ENCODE results near the gene CNDP1.
A peak's percentile ranks its signal among the peaks of the same experiment; 100 is the strongest.

The CNDP1 gene

GRCh38 chr18:74570266-74570665 lies 36.0 kb downstream of the CNDP1 start:
- Mint-ChIP-seq H3K27ac (no peak overlapping the region), H3K9me3 (peaks cover 4% of the 10 kb centered on the region), H3K36me3 (peaks cover 2% of the 10 kb centered on the region), H3K4me1 (no peaks in the 10 kb centered on the region), H3K4me3 (no peak overlapping the region), H3K27me3 (peaks cover 15% of the 10 kb centered on the region)

- no peak overlapping the region for H3K27ac Mint-ChIP-seq
- no peaks in the 10 kb centered on the region for H3K4me1 Mint-ChIP-seq
- no peaks in the 10 kb centered on the region for H3K9me3 Mint-ChIP-seq
- H3K4me3 Mint-ChIP-seq: no peak overlapping the region
- H3K27me3 Mint-ChIP-seq: peaks cover 15% of the 10 kb centered on the region
- H3K36me3 Mint-ChIP-seq: peaks cover 2% of the 10 kb centered on the region
These were observed 37.8 kb downstream of the CNDP1 start for GRCh38 chr18:74571895-74572680.

- Mint-ChIP-seq H3K9me3 (no peaks in the 10 kb centered on the region), H3K4me1 (no peaks in the 10 kb centered on the region), H3K36me3 (no peaks in the 10 kb centered on the region), H3K4me3 (no peak overlapping the region), H3K27me3 (peaks cover 13% of the 10 kb centered on the region), H3K27ac (no peak overlapping the region)
These were observed 38.8 kb downstream of the CNDP1 start for GRCh38 chr18:74573053-74573452.

- Mint-ChIP-seq H3K27me3 (peaks cover 6% of the 10 kb centered on the region), H3K36me3 (no peaks in the 10 kb centered on the region), H3K9me3 (no peaks in the 10 kb centered on the region), H3K27ac (no peak overlapping the region), H3K4me1 (no peaks in the 10 kb centered on the region), H3K4me3 (no peak overlapping the region)
These were observed 40.6 kb downstream of the CNDP1 start for GRCh38 chr18:74574916-74575315.

GRCh38 chr18:74577019-74577418 lies 42.7 kb downstream of the CNDP1 start:
- Mint-ChIP-seq H3K27ac (no peak overlapping the region), H3K4me3 (no peak overlapping the region), H3K4me1 (no peaks in the 10 kb centered on the region), H3K36me3 (no peaks in the 10 kb centered on the region), H3K27me3 (peaks cover 7% of the 10 kb centered on the region), H3K9me3 (no peaks in the 10 kb centered on the region)

GRCh38 chr18:74579496-74580065 lies 45.3 kb downstream of the CNDP1 start:
- Mint-ChIP-seq H3K36me3 (no peaks in the 10 kb centered on the region), H3K4me3 (no peak overlapping the region), H3K4me1 (no peaks in the 10 kb centered on the region), H3K27me3 (peaks cover 14% of the 10 kb centered on the region), H3K9me3 (no peaks in the 10 kb centered on the region), H3K27ac (no peak overlapping the region)

- Mint-ChIP-seq H3K27me3 (peaks cover 22% of the 10 kb centered on the region), H3K4me1 (no peaks in the 10 kb centered on the region), H3K9me3 (no peaks in the 10 kb centered on the region), H3K27ac (no peak overlapping the region), H3K36me3 (no peaks in the 10 kb centered on the region), H3K4me3 (no peak overlapping the region)
These were observed 48.3 kb downstream of the CNDP1 start for GRCh38 chr18:74582642-74583041.

GRCh38 chr18:74587441-74587840 lies 53.1 kb downstream of the CNDP1 start:
- Mint-ChIP-seq H3K4me3 (no peak overlapping the region), H3K9me3 (no peaks in the 10 kb centered on the region), H3K27me3 (peaks cover 13% of the 10 kb centered on the region), H3K27ac (no peak overlapping the region), H3K4me1 (peaks cover 4% of the 10 kb centered on the region), H3K36me3 (no peaks in the 10 kb centered on the region)

- Mint-ChIP-seq H3K27ac (no peak overlapping the region), H3K4me3 (no peak overlapping the region), H3K9me3 (no peaks in the 10 kb centered on the region), H3K4me1 (peaks cover 4% of the 10 kb centered on the region), H3K27me3 (peaks cover 8% of the 10 kb centered on the region), H3K36me3 (peaks cover 11% of the 10 kb centered on the region)
These were observed 54.7 kb downstream of the CNDP1 start for GRCh38 chr18:74589021-74589420.

- H3K27ac Mint-ChIP-seq: no peak overlapping the region
- no peaks in the 10 kb centered on the region for H3K9me3 Mint-ChIP-seq
- peaks cover 9% of the 10 kb centered on the region for H3K4me1 Mint-ChIP-seq
- peaks cover 14% of the 10 kb centered on the region for H3K36me3 Mint-ChIP-seq
- H3K27me3 Mint-ChIP-seq: peaks cover 8% of the 10 kb centered on the region
- no peak overlapping the region for H3K4me3 Mint-ChIP-seq
These were observed 55.5 kb downstream of the CNDP1 start for GRCh38 chr18:74589811-74590210.

- Mint-ChIP-seq H3K4me3 (no peak overlapping the region), H3K27me3 (peaks cover 3% of the 10 kb centered on the region), H3K27ac (no peak overlapping the region), H3K9me3 (no peaks in the 10 kb centered on the region), H3K36me3 (peaks cover 21% of the 10 kb centered on the region), H3K4me1 (peaks cover 18% of the 10 kb centered on the region)
These were observed 56.4 kb downstream of the CNDP1 start for GRCh38 chr18:74590671-74591070.

GRCh38 chr18:74595431-74595830 lies 61.1 kb downstream of the CNDP1 start:
- H3K27ac Mint-ChIP-seq: peak overlapping the region; percentile 73
- peak overlapping the region; percentile 63 for H3K4me3 Mint-ChIP-seq
- peaks cover 23% of the 10 kb centered on the region for H3K36me3 Mint-ChIP-seq
- no peaks in the 10 kb centered on the region for H3K27me3 Mint-ChIP-seq
- H3K4me1 Mint-ChIP-seq: peaks cover 37% of the 10 kb centered on the region
- no peaks in the 10 kb centered on the region for H3K9me3 Mint-ChIP-seq

- H3K36me3 Mint-ChIP-seq: peaks cover 23% of the 10 kb centered on the region
- peak overlapping the region; percentile 96 for H3K4me3 Mint-ChIP-seq
- H3K27ac Mint-ChIP-seq: peak overlapping the region; percentile 99
- H3K27me3 Mint-ChIP-seq: no peaks in the 10 kb centered on the region
- H3K4me1 Mint-ChIP-seq: peaks cover 40% of the 10 kb centered on the region
- H3K9me3 Mint-ChIP-seq: no peaks in the 10 kb centered on the region
These were observed 62.8 kb downstream of the CNDP1 start for GRCh38 chr18:74597034-74597661.

GRCh38 chr18:74597662-74598349 lies 63.5 kb downstream of the CNDP1 start, which contains the start of gene ZNF407:
TSS of gene ZNF407 (plus strand) at chr18:74597870. CDS start at chr18:74631020, 33,150 bp downstream.
- peak within 1 kb of the TSS; percentile 99 for H3K27ac Mint-ChIP-seq
- H3K27me3 Mint-ChIP-seq: no peaks in the 10 kb centered on the region
- H3K4me1 Mint-ChIP-seq: peaks cover 44% of the 10 kb centered on the region
- H3K36me3 Mint-ChIP-seq: peaks cover 21% of the 10 kb centered on the region
- H3K4me3 Mint-ChIP-seq: peak within 1 kb of the TSS; percentile 96
- H3K9me3 Mint-ChIP-seq: no peaks in the 10 kb centered on the region

- Mint-ChIP-seq H3K9me3 (no peaks in the 10 kb centered on the region), H3K27ac (peak overlapping the region; percentile 95), H3K36me3 (peaks cover 16% of the 10 kb centered on the region), H3K4me1 (peaks cover 46% of the 10 kb centered on the region), H3K27me3 (no peaks in the 10 kb centered on the region), H3K4me3 (peak overlapping the region; percentile 96)
These were observed 64.2 kb downstream of the CNDP1 start for GRCh38 chr18:74598350-74599001.

Measured in activated naive CD4-positive, alpha-beta T cell treated with anti-CD3 and anti-CD28 coated beads, Interleukin-2, amount 50 U/mL, for 24 hours (primary cell).